Endothelial cell of umbilical vein (primary cell): ENCODE results near the gene SLC30A3. TPM values are rescaled to one million over a fixed set of nuclear protein-coding genes. Genes with fewer than 3 reads are reported as not detected.

Source experiments
- BruUV-seq: library from RNA; stranded (reverse); fragments of 400-500 nt; replicated peaks from 2 replicates; lab custom pipeline; 2021; lab: Mats Ljungman, UMichigan
- CTCF ChIA-PET: fragments of 300-600, 350-600 bp; sonication (Branson Sonifier 250); formaldehyde crosslinking; loops from one replicate; lab custom pipeline; 2021; ENCODE audit warnings: antibody characterized with exemption, inconsistent platforms; lab: Charles Lee
- POLR2A ChIA-PET: fragments of 300-600, 350-600 bp; sonication (Branson Sonifier 250); formaldehyde crosslinking; loops from one replicate; lab custom pipeline; 2021; ENCODE audit warnings: antibody characterized with exemption, inconsistent platforms; lab: Charles Lee
- DNase-seq: peaks from one replicate; pipeline ENCODE4 v3.0.0-alpha.2; 2011; ENCODE audit warnings: low read depth, low spot score
- FAIRE-seq: peaks from 2 replicates; lab custom pipeline; 2011; peaks lifted over from hg19 to GRCh38; lab: Jason Lieb, UNC
- H2AFZ ChIP-seq: 2 replicates; pipeline ENCODE4 v1.6.0; 2012; ENCODE audit warnings: low read depth, low read length, control low read depth, inconsistent platforms
- H3K27ac ChIP-seq: 2 replicates; pipeline ENCODE4 v1.5.1; 2011; ENCODE audit warnings: low read depth, mild to moderate bottlenecking, control low read depth, low read length, moderate library complexity; ENCODE audit not compliant: insufficient read depth
- H3K27me3 ChIP-seq, 2 experiments: 2 replicates each; pipeline versions ENCODE4 v1.6.0 to v1.6.1; 2011; ENCODE audit warnings: low read length in 2 of 2, mixed read lengths in 1 of 2; ENCODE audit not compliant: control insufficient read depth in 2 of 2, insufficient read depth in 2 of 2
- H3K36me3 ChIP-seq, 2 experiments: 2 replicates in 1 of 2; 3 replicates in 1 of 2; pipeline ENCODE4 v1.5.1; 2011; ENCODE audit warnings: low read length in 2 of 2, mild to moderate bottlenecking in 1 of 2, moderate library complexity in 1 of 2; ENCODE audit not compliant: control insufficient read depth in 2 of 2, insufficient read depth in 2 of 2; ENCODE audit errors: extremely low read depth in 1 of 2
- H3K4me1 ChIP-seq: 3 replicates; pipeline ENCODE4 v1.5.1; 2011; ENCODE audit warnings: mild to moderate bottlenecking, low read length; ENCODE audit not compliant: control insufficient read depth, insufficient read depth; ENCODE audit errors: extremely low read depth
- H3K4me2 ChIP-seq: 2 replicates; pipeline ENCODE4 v1.6.1; 2011; ENCODE audit warnings: low read length, control low read depth, mixed read lengths; ENCODE audit not compliant: insufficient read depth
- H3K4me3 ChIP-seq, 3 experiments: fragments of 200-600 bp in 1 of 3; sonication (generic), shearing (Covaris generic) in 1 of 3; replicated peaks in 1 of 3; 2 replicates each; pipeline ENCODE4 v1.5.1; 2011 to 2016; ENCODE audit warnings: control low read depth in 3 of 3, low read length in 3 of 3, mild to moderate bottlenecking in 2 of 3, inconsistent platforms in 1 of 3, low read depth in 1 of 3, moderate library complexity in 1 of 3; ENCODE audit not compliant: insufficient read depth in 1 of 3
- H3K79me2 ChIP-seq: 2 replicates; pipeline ENCODE4 v1.6.0; 2012; ENCODE audit warnings: low read length, inconsistent platforms; ENCODE audit not compliant: control insufficient read depth, insufficient read depth
- H3K9ac ChIP-seq: replicated peaks from 2 replicates; pipeline ENCODE3; 2011; ENCODE audit warnings: low read length, control low read depth; ENCODE audit not compliant: insufficient read depth; ENCODE audit errors: extremely low read depth
- H3K9me1 ChIP-seq: replicated peaks from 3 replicates; pipeline ENCODE4 v1.6.0; 2011; ENCODE audit warnings: mild to moderate bottlenecking, low read length; ENCODE audit not compliant: control insufficient read depth, insufficient read depth; ENCODE audit errors: extremely low read depth
- H3K9me3 ChIP-seq: replicated peaks from 2 replicates; pipeline ENCODE4 v1.5.1; 2012; ENCODE audit warnings: low read length, inconsistent platforms; ENCODE audit not compliant: control insufficient read depth, insufficient read depth
- H4K20me1 ChIP-seq: replicated peaks from 2 replicates; pipeline ENCODE3; 2011; ENCODE audit warnings: mild to moderate bottlenecking, low read length; ENCODE audit not compliant: control insufficient read depth, insufficient read depth; ENCODE audit errors: extremely low read depth
- CTCF ChIP-seq, 2 donors: IDR thresholded peaks; 1 replicate in 1 of 2; 2 replicates in 1 of 2; pipeline ENCODE4 v1.5.1; 2011; ENCODE audit warnings: low read length in 2 of 2, mild to moderate bottlenecking in 2 of 2, moderate library complexity in 2 of 2, control low read depth in 1 of 2, inconsistent platforms in 1 of 2, low read depth in 1 of 2; ENCODE audit not compliant: insufficient read depth in 1 of 2; ENCODE audit errors: extremely low read depth in 1 of 2
- FOS ChIP-seq: IDR thresholded peaks from 2 replicates; pipeline ENCODE4 v1.6.1; 2011; ENCODE audit warnings: mild to moderate bottlenecking, low read length, moderate library complexity, borderline replicate concordance; ENCODE audit not compliant: insufficient read depth
- GATA2 ChIP-seq: IDR thresholded peaks from 2 replicates; pipeline ENCODE4 v1.7.0; 2011; ENCODE audit warnings: low read depth, mild to moderate bottlenecking, moderate library complexity, mixed read lengths, low read length; ENCODE audit not compliant: insufficient read length, insufficient read depth
- POLR2A ChIP-seq: IDR thresholded peaks from 2 replicates; pipeline ENCODE4 v1.6.1; 2012; ENCODE audit warnings: low read depth, mild to moderate bottlenecking, control low read depth, low read length
- dilution Hi-C: fragments of 300-500 bp; cut with MboI; formaldehyde crosslinking; loops from one replicate; pipeline ENCODE4 v1.15.0; 2019; ENCODE audit warnings: low sequenced_read_pairs; ENCODE audit not compliant: extremely low pct_ligation_motif_present
- intact Hi-C: fragments of 100-400 bp; cut with micrococcal nuclease; formaldehyde crosslinking; loops from one replicate; pipeline ENCODE4 v1.10.0; 2022
- polyA plus RNA-seq, 4 experiments: library from polyadenylated mRNA; depleted of rRNA in 3 of 4; stranded (reverse) in 3 of 4; unstranded in 1 of 4; fragments of >200 nt; gene quantifications; 2 replicates each; pipeline versions ENCODE4 v1.2.1 to v1.2.3, GENCODE V29; 2011 to 2012; ENCODE audit warnings: missing spikeins in 1 of 4
- total RNA-seq: library from RNA; stranded (reverse); gene quantifications from 2 replicates; pipeline ENCODE4 v1.2.3, GENCODE V29; 2021

The SLC30A3 gene
- total and polyA plus RNA-seq, 2 donors (not counting 3 experiments of a cell fraction or from before 2014, with no cell fraction given): 16.7 to 63.9 TPM

GRCh38 chr2:27304488-27305240 lies 41.8 kb upstream of the SLC30A3 start:
- intact Hi-C loops: no loop called here

More at GRCh38 chr2:27304488-27305240, 41.8 kb upstream of the SLC30A3 start:
- no peak overlapping the region for H3K27ac ChIP-seq
- H3K36me3 ChIP-seq: no peaks in the 10 kb centered on the region
- H4K20me1 ChIP-seq: no peaks in the 10 kb centered on the region
- ChIA-PET CTCF (interaction anchor here (1.0 to 6.7 kb wide), 7 partner anchors 12 to 207 kb away, joined by 3 to 115 read pairs (median 4); partner anchors contain the start of genes CAD and TRIM54), POLR2A (no interaction called here)
- H3K9me1 ChIP-seq: no peaks in the 10 kb centered on the region
- peaks cover 8% of the 10 kb centered on the region for H3K4me1 ChIP-seq
- H3K79me2 ChIP-seq: no peaks in the 10 kb centered on the region
- DNase-seq (no peak), FAIRE-seq (no peak)
- peaks cover 25 to 41% of the 10 kb centered on the region in 2 experiments for H3K27me3 ChIP-seq
- TF ChIP-seq CTCF (IDR thresholded peaks at IDR 0.05; ENCODE audit: extremely low read depth in 1 of 2, insufficient read depth in 1 of 2, low read depth in 1 of 2, low read length in 2 of 2) (no peak), POLR2A (no peak), GATA2 (no peak), FOS (no peak)
- no TSS peak for BruUV-seq
- H3K9me3 ChIP-seq: no peaks in the 10 kb centered on the region
- H3K4me2 ChIP-seq: no peak overlapping the region
- dilution Hi-C loops: no loop called here
- no peak overlapping the region for H2AFZ ChIP-seq
- no peak overlapping the region for H3K9ac ChIP-seq
- no peak overlapping the region for H3K4me3 ChIP-seq
